GM23248 (cell line): ENCODE data around the gene ATXN2L. TPM values are rescaled to one million over a fixed set of nuclear protein-coding genes. Genes with fewer than 3 reads are reported as not detected.

Experiments used
- DNase-seq: peaks from one replicate; pipeline ENCODE4 v3.0.0-alpha.2; 2015
- H2AFZ ChIP-seq: fragments of 200-600 bp; sonication (generic); 2 replicates; pipeline ENCODE4 v1.6.1; 2016; ENCODE audit warnings: antibody characterized with exemption
- H3F3A ChIP-seq: fragments of 200-600 bp; sonication (generic); 2 replicates; pipeline ENCODE4 v1.6.1; 2016; ENCODE audit warnings: mild to moderate bottlenecking, antibody characterized with exemption, mixed run types; ENCODE audit not compliant: insufficient read depth
- H3K27ac ChIP-seq: fragments of 200-600 bp; sonication (generic); 2 replicates; pipeline ENCODE4 v1.5.1; 2016; ENCODE audit warnings: mild to moderate bottlenecking
- H3K27me3 ChIP-seq: fragments of 200-600 bp; sonication (generic); replicated peaks from 2 replicates; pipeline ENCODE4 v1.6.1; 2016; ENCODE audit warnings: mild to moderate bottlenecking; ENCODE audit not compliant: insufficient read depth
- H3K36me3 ChIP-seq: fragments of 200-600 bp; sonication (generic); 2 replicates; pipeline ENCODE4 v1.6.1; 2016; ENCODE audit warnings: low read depth, mild to moderate bottlenecking
- H3K4me1 ChIP-seq: fragments of 200-600 bp; sonication (generic); 2 replicates; pipeline ENCODE4 v1.6.1; 2016; ENCODE audit warnings: mild to moderate bottlenecking; ENCODE audit not compliant: insufficient read depth
- H3K4me2 ChIP-seq: fragments of 200-600 bp; sonication (generic); one replicate; pipeline ENCODE4 v1.6.1; 2016; ENCODE audit warnings: mild to moderate bottlenecking; ENCODE audit not compliant: unreplicated experiment
- H3K4me3 ChIP-seq: fragments of 200-600 bp; sonication (generic); 2 replicates; pipeline ENCODE4 v1.5.1; 2016; ENCODE audit warnings: mild to moderate bottlenecking
- H3K79me2 ChIP-seq: fragments of 200-600 bp; sonication (generic); 2 replicates; pipeline ENCODE4 v1.6.1; 2016; ENCODE audit warnings: mild to moderate bottlenecking; ENCODE audit not compliant: insufficient read depth
- H3K9ac ChIP-seq: fragments of 200-600 bp; sonication (generic); 2 replicates; pipeline ENCODE4 v1.6.1; 2016; ENCODE audit warnings: mild to moderate bottlenecking
- H3K9me2 ChIP-seq: fragments of 200-600 bp; sonication (generic); 2 replicates; pipeline ENCODE4 v1.6.1; 2016; ENCODE audit warnings: mixed run types, mild to moderate bottlenecking, moderate library complexity; ENCODE audit not compliant: insufficient read depth
- H3K9me3 ChIP-seq: fragments of 200-600 bp; sonication (generic); one replicate; pipeline ENCODE4 v1.6.1; 2017; ENCODE audit warnings: low read depth
- H4K20me1 ChIP-seq: fragments of 200-600 bp; sonication (generic); 2 replicates; pipeline ENCODE4 v1.6.0; 2016; ENCODE audit not compliant: insufficient read depth
- EZH2 ChIP-seq: fragments of 200-600 bp; sonication (generic); IDR thresholded peaks from 2 replicates; pipeline ENCODE4 v1.6.1; 2018; ENCODE audit warnings: antibody characterized with exemption, mild to moderate bottlenecking; ENCODE audit not compliant: insufficient read depth, poor library complexity, severe bottlenecking
- EZH2phosphoT487 ChIP-seq: fragments of 200-600 bp; sonication (generic); IDR thresholded peaks from 2 replicates; pipeline ENCODE4 v1.6.1; 2018; ENCODE audit warnings: antibody characterized with exemption, moderate library complexity, mild to moderate bottlenecking, low read depth; ENCODE audit not compliant: insufficient read depth
- WGBS, 2 experiments: methylation state at CpG; one replicate each; pipeline ENCODE4 v1.1.6; 2015 to 2017; ENCODE audit warnings: low lambda C conversion rate in 2 of 2, low coverage in 1 of 2; ENCODE audit errors: missing lambda C conversion rate in 2 of 2; 5-methylcytosine and 5-hydroxymethylcytosine counted together
- in situ Hi-C: fragments of 300-500 bp; cut with MboI; formaldehyde crosslinking; loops from 2 replicates; pipeline ENCODE4 v1.15.0; 2020
- polyA plus RNA-seq: library from polyadenylated mRNA; unstranded; fragments of >200 nt; fragmentation: Nextera tagmentation; extraction: Ambion mirVana; gene quantifications from 2 replicates; pipeline ENCODE4 v1.2.1, GENCODE V29; 2016
- total RNA-seq: library from RNA; depleted of rRNA; stranded (reverse); fragments of >200 nt; shearing (Covaris generic); gene quantifications from 2 replicates; pipeline ENCODE4 v1.2.3, GENCODE V29; 2014

ATXN2L gene
- total and polyA plus RNA-seq, 2 experiments from 2014 or later: 43.1 to 50.7 TPM

DNA sequence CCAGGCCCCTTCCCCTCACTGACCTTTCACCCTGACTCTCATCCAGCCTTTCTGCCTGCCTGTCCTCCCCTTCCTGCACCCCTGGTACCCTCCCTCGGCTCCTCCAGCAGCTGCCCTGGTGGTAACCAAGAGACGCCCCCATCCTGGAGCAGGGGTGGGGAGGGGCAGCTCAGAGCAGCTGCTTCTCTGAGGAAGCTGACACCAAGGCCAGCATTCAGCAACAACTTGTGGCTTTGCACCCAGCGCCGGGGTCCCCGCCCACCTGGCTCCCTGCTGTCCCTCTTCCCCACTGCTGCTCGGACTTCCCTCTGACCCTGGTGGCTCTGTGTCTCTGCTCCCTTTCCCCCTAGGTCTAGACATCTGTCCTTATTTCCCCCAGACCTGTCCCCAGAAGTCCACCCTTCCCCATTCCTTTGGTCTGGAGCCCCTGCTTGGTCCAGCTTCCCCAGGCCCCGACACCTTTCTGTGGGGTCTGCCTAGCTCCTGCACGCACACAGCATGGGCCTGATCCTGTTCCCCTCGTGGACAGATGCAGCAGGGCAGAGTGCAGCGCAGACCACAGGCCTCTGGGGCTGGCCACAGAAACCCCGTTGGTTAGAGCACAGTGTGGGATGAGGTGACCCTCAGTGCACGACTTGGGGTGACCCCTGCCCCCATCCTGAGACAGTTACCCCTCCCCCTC lies 54.3 kb downstream of the ATXN2L start:
- no peak overlapping the region for H2AFZ ChIP-seq
- H3K27ac ChIP-seq: no peak overlapping the region
- H3F3A ChIP-seq: no peaks in the 10 kb centered on the region
- no peak overlapping the region for H3K9ac ChIP-seq
- no peaks in the 10 kb centered on the region for H3K36me3 ChIP-seq
- 42 to 51% methylated on average over 12 of the region's 12 CpGs for WGBS, 2 experiments
- no peaks in the 10 kb centered on the region for H3K9me3 ChIP-seq
- no peaks in the 10 kb centered on the region for H3K79me2 ChIP-seq
- no peaks in the 10 kb centered on the region for H3K27me3 ChIP-seq
- H3K4me1 ChIP-seq: peaks cover 4% of the 10 kb centered on the region; the same call in 1 of the 2 replicates
- no peak overlapping the region for H3K4me2 ChIP-seq
- TF ChIP-seq EZH2 (no peak), EZH2phosphoT487 (no peak)
- in situ Hi-C loops: no loop called here
- H3K4me3 ChIP-seq: no peak overlapping the region
- no peaks in the 10 kb centered on the region for H3K9me2 ChIP-seq
- no peaks in the 10 kb centered on the region for H4K20me1 ChIP-seq
- DNase-seq: no peak

DNA sequence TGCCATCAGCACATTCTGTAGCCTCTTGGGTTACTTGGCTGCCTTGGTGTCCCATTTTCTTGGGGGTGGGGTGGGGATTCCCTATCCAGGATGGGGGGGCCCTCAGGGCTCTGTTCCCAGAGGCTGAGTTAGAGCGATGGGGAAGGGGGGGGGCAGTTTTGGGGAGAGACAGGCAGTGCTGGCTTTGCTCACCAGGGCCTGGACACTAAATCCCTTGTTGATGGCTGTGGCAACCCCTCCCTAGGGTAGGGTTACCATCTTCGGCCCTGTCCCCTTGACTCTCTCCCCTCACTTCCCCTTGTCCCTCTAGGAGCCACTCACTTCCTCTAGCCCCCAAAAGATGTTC lies 54.8 kb downstream of the ATXN2L start:
- in situ Hi-C loops: no loop called here

DNA sequence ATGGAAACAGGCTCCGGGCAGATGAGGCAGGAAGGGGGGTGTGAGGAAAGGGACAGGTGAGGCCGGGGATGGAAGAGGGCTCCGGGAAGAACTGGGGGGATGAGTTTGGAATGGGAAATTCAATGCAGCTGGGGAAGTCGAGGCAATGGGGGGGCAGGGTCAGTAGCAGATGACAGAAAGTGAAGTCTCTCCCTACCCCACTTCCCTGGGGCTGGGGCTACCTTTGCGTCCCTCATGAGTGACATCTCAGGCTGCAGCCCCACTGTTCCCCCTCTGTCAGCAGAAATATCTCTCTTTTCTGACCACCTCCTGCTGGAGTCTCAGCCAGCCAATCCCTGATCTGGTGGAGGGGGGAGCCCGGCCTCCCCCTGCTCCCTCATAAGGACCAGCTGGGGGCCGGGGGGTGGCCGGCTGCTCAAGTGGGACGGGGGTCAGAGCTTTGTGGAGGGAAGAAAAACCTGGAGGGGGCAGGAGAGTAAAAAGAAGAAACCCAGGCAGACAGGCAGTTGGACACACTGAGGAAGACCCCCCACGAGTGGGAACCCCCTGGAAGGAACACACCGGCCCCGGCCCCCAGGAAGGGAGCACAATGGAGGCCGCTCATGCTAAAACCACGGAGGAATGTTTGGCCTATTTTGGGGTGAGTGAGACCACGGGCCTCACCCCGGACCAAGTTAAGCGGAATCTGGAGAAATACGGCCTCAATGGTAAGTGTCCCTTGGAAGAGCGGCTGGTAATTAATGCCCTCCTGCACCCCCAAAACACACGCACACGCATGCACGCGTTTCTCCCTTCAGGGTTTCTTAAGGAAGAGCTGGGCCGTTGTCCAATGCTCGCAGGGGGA lies 55.5 kb downstream of the ATXN2L start, which contains the start of gene ATP2A1:
Gene ATP2A1 (plus strand): TSS at position 406 of the 844 bp plus-strand sequence. CDS start 184 bp downstream, at position 590.
- 59 to 63% methylated on average over 22 to 25 of the region's 25 CpGs for WGBS, 2 experiments
- in situ Hi-C loops: no loop called here
- no peak for TF ChIP-seq EZH2phosphoT487
- no peak for TF ChIP-seq EZH2

More for the DNA sequence above, 54.8 kb downstream of the ATXN2L start:
- Histone ChIP-seq H3K4me2 (no peak overlapping the region), H4K20me1 (no peaks in the 10 kb centered on the region), H3K9me3 (no peaks in the 10 kb centered on the region), H3K4me3 (no peak overlapping the region), H3F3A (no peaks in the 10 kb centered on the region), H3K27me3 (no peaks in the 10 kb centered on the region), H3K9ac (no peak overlapping the region), H3K9me2 (no peaks in the 10 kb centered on the region), H3K27ac (no peak overlapping the region), H3K4me1 (peaks cover 4% of the 10 kb centered on the region; the same call in 1 of the 2 replicates), H2AFZ (no peak overlapping the region), H3K79me2 (no peaks in the 10 kb centered on the region), H3K36me3 (no peaks in the 10 kb centered on the region)
- no peak for TF ChIP-seq EZH2phosphoT487
- TF ChIP-seq EZH2: no peak
- 37 to 57% methylated on average over 2 of the region's 2 CpGs for whole genome bisulfite sequencing, 2 experiments
- no peak for DNase-seq

DNA sequence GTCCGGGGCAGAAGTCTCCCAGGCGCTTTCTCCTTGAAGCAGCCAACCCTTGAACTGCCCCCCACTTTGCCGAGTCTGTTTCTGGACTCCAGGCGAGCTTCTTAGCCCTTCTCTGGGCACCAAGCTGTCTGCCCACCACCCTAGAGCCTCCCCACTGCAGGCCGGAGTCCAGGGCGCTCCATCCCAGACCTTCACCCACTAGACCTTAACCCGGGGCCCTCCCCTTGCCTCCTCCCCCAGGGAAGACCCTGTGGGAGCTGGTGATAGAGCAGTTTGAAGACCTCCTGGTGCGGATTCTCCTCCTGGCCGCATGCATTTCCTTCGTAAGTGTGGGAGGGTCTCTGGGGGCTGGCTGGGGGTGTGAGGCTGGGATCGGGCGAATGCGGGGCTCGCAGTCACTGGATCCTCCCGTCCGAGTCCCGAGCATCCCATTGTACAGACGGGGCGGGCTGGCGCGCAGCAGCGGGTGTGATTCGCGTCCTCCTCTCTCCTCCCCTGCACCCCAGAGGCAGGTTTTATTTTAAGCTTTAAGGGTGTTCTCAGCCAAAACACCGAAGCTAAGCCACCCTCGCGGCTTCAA lies 56.6 kb downstream of the ATXN2L start:
- peak overlapping the region; percentile 75 for H3K4me3 ChIP-seq
- TF ChIP-seq EZH2: no peak
- TF ChIP-seq EZH2phosphoT487: no peak
- no peaks in the 10 kb centered on the region for H3K9me2 ChIP-seq
- H3K36me3 ChIP-seq: no peaks in the 10 kb centered on the region
- H3K4me2 ChIP-seq: peak overlapping the region; percentile 97
- H3K9me3 ChIP-seq: no peaks in the 10 kb centered on the region
- peak overlapping the region; percentile 88 for H2AFZ ChIP-seq
- peaks cover 4% of the 10 kb centered on the region; the same call in 1 of the 2 replicates for H3K4me1 ChIP-seq
- no peaks in the 10 kb centered on the region for H3K79me2 ChIP-seq
- no peaks in the 10 kb centered on the region for H4K20me1 ChIP-seq
- in situ Hi-C loops: no loop called here
- H3F3A ChIP-seq: no peaks in the 10 kb centered on the region
- H3K27me3 ChIP-seq: no peaks in the 10 kb centered on the region
- 3 to 4% methylated on average over 18 to 27 of the region's 27 CpGs for WGBS, 2 experiments
- H3K27ac ChIP-seq: no peak overlapping the region
- peak overlapping the region; percentile 69 for H3K9ac ChIP-seq
- DNase-seq: no peak

More for the DNA sequence above, 55.5 kb downstream of the ATXN2L start, which contains the start of gene ATP2A1:
- Histone ChIP-seq H3K4me3 (peak within 1 kb of the TSS; percentile 75), H3K79me2 (no peaks in the 10 kb centered on the region), H3K4me1 (peaks cover 4% of the 10 kb centered on the region; the same call in 1 of the 2 replicates), H3K9me2 (no peaks in the 10 kb centered on the region), H2AFZ (peak within 1 kb of the TSS; percentile 88), H3K36me3 (no peaks in the 10 kb centered on the region), H3K9me3 (no peaks in the 10 kb centered on the region), H3K9ac (peak within 1 kb of the TSS; percentile 69), H3F3A (no peaks in the 10 kb centered on the region), H3K27ac (no peak within 1 kb of the TSS), H4K20me1 (no peaks in the 10 kb centered on the region), H3K27me3 (no peaks in the 10 kb centered on the region), H3K4me2 (peak within 1 kb of the TSS; percentile 97)
- no peak for DNase-seq
